ENCODE measurements around the gene CD8A.

The CD8A gene

DNA sequence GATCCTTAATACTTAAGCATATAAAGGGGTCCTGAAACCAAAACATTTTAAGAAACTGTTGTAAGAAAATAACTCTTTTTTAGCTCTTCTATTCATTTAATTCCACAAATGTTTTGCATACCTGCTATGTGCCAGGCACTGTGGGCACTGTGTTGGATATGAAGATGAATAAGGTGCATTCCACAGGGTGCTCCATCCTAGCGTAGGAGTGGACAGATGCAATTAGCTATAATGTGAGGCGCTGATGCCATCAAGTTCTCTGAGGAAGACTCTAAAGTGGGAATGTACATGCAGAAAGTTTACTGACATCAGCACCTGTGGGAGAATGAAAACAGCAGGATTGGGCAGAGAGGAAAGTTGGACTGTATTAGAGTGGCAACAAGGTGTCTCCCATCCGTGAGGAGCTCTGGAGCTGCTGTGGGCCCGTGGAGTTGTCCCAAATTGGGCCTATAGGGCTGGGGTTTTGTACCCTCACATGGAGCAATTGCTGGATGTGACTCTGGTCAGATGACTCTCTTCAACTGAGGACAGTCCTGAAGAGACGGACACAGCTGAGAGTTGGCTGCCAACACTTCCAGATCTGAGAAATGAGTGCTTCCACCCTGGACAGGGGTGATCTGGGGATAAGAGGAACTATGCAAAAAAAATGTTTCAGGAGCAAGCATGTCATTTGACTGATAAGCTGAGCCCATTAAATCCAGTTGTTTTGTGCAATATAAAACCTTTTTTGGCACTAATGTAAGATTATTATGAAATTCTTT is 22.3 kb downstream of the CD8A start:
- FAIRE-seq, result no peak
- DNase-seq (ENCODE audit: insufficient read length, low spot score), result no peak
- TF ChIP-seq POLR2AphosphoS5 (IDR thresholded peaks at IDR 0.05; ENCODE audit: low read depth, low read length) (no peak), POU2F2 (IDR thresholded peaks at IDR 0.05; ENCODE audit: low read depth, low read length) (no peak), PAX5 (IDR thresholded peaks at IDR 0.05; ENCODE audit: insufficient read depth, low read length, severe bottlenecking) (no peak), POLR2A (IDR thresholded peaks at IDR 0.05; ENCODE audit: low read depth, low read length) (no peak), TAF1 (IDR thresholded peaks at IDR 0.05; ENCODE audit: low read depth, low read length) (no peak), SPI1 (IDR thresholded peaks at IDR 0.05; ENCODE audit: low read depth, low read length) (no peak)

- FAIRE-seq (no peak), DNase-seq (ENCODE audit: insufficient read length, low spot score) (no peak)
- no peak for TF ChIP-seq PAX5 (IDR thresholded peaks at IDR 0.05; ENCODE audit: insufficient read depth, low read length, severe bottlenecking)
- TF ChIP-seq TAF1 (IDR thresholded peaks at IDR 0.05; ENCODE audit: low read depth, low read length), result no peak
- TF ChIP-seq POLR2AphosphoS5 (IDR thresholded peaks at IDR 0.05; ENCODE audit: low read depth, low read length), result no peak
- no peak for TF ChIP-seq POU2F2 (IDR thresholded peaks at IDR 0.05; ENCODE audit: low read depth, low read length)
- no peak for TF ChIP-seq POLR2A (IDR thresholded peaks at IDR 0.05; ENCODE audit: low read depth, low read length)
- TF ChIP-seq SPI1 (IDR thresholded peaks at IDR 0.05; ENCODE audit: low read depth, low read length), result no peak
Observed at GRCh38 chr2:86765310-86765695, 25.4 kb downstream of the CD8A start.

DNA sequence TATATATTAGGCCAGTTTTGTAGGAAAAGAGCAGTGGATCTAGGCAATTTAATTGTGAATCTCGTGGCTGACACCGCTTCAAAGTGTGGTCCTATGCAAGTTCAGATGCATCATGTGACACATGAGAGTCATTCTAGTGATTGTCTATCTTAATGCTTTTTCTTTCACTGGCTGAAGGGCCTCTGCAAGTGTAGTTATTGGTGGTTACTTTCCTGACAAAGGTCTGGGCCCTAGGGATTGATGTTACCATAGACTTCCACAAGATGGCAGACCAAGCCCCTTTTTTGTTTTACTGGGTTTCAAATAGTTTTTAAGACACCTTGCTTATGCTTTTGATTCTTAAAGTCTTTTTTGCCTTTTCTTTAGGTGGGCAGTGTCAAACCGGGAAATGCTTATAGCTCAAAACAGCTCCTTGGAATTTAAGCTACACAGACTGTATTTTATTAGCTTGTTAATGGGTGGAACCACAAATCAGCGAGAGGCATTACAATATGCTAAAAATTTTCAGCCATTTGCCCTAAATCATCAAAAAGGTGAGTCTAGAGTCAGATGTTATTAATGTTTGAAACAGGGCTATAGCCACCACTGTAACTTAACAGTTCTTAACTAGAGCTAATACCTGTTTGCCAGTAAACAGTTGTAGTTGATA is 25.9 kb downstream of the CD8A start:
- FAIRE-seq (peak; percentile 83), DNase-seq (ENCODE audit: insufficient read length, low spot score) (peak; percentile 17)
- TF ChIP-seq SPI1 (IDR thresholded peaks at IDR 0.05; ENCODE audit: low read depth, low read length) (no peak), TAF1 (IDR thresholded peaks at IDR 0.05; ENCODE audit: low read depth, low read length) (no peak), POLR2AphosphoS5 (IDR thresholded peaks at IDR 0.05; ENCODE audit: low read depth, low read length) (no peak), POLR2A (IDR thresholded peaks at IDR 0.05; ENCODE audit: low read depth, low read length) (no peak), PAX5 (IDR thresholded peaks at IDR 0.05; ENCODE audit: insufficient read depth, low read length, severe bottlenecking) (no peak), POU2F2 (IDR thresholded peaks at IDR 0.05; ENCODE audit: low read depth, low read length) (no peak)

GRCh38 chr2:86760371-86760770 is 30.3 kb downstream of the CD8A start:
- TF ChIP-seq PAX5 (IDR thresholded peaks at IDR 0.05; ENCODE audit: insufficient read depth, low read length, severe bottlenecking) (no peak), POLR2A (IDR thresholded peaks at IDR 0.05; ENCODE audit: low read depth, low read length) (no peak), POLR2AphosphoS5 (IDR thresholded peaks at IDR 0.05; ENCODE audit: low read depth, low read length) (no peak), POU2F2 (IDR thresholded peaks at IDR 0.05; ENCODE audit: low read depth, low read length) (no peak), TAF1 (IDR thresholded peaks at IDR 0.05; ENCODE audit: low read depth, low read length) (no peak), SPI1 (IDR thresholded peaks at IDR 0.05; ENCODE audit: low read depth, low read length) (no peak)
- no peak for FAIRE-seq
- DNase-seq (ENCODE audit: insufficient read length, low spot score), result no peak

DNA sequence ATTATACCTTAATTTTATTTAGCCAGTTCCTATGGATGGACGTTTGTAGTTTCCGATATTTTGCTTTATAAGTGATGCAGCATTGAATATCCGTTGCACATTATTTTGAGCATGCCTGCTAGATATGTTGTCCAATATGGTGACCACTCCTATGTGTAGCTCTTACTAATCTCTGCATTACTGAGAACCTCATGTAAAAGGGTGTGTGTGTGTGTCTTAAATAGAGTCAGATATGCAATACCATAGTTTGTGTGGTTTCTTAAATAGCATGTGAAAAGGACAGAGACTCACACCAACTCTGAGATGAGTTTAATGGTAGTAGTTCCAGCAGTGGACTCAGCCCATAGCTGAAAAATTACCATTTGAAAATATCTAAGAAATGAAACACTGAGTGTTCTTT is 32.3 kb downstream of the CD8A start:
- FAIRE-seq (no peak), DNase-seq (ENCODE audit: insufficient read length, low spot score) (no peak)
- no peak for TF ChIP-seq PAX5 (IDR thresholded peaks at IDR 0.05; ENCODE audit: insufficient read depth, low read length, severe bottlenecking)
- no peak for TF ChIP-seq TAF1 (IDR thresholded peaks at IDR 0.05; ENCODE audit: low read depth, low read length)
- no peak for TF ChIP-seq POLR2A (IDR thresholded peaks at IDR 0.05; ENCODE audit: low read depth, low read length)
- TF ChIP-seq POU2F2 (IDR thresholded peaks at IDR 0.05; ENCODE audit: low read depth, low read length), result no peak
- TF ChIP-seq SPI1 (IDR thresholded peaks at IDR 0.05; ENCODE audit: low read depth, low read length), result no peak
- no peak for TF ChIP-seq POLR2AphosphoS5 (IDR thresholded peaks at IDR 0.05; ENCODE audit: low read depth, low read length)

GRCh38 chr2:86753606-86754005 is 37.1 kb downstream of the CD8A start:
- DNase-seq (ENCODE audit: insufficient read length, low spot score), result no peak
- TF ChIP-seq POLR2A (IDR thresholded peaks at IDR 0.05; ENCODE audit: low read depth, low read length) (no peak), TAF1 (IDR thresholded peaks at IDR 0.05; ENCODE audit: low read depth, low read length) (no peak), PAX5 (IDR thresholded peaks at IDR 0.05; ENCODE audit: insufficient read depth, low read length, severe bottlenecking) (no peak), POU2F2 (IDR thresholded peaks at IDR 0.05; ENCODE audit: low read depth, low read length) (no peak), POLR2AphosphoS5 (IDR thresholded peaks at IDR 0.05; ENCODE audit: low read depth, low read length) (no peak), SPI1 (IDR thresholded peaks at IDR 0.05; ENCODE audit: low read depth, low read length) (no peak)
- FAIRE-seq, result no peak

DNA sequence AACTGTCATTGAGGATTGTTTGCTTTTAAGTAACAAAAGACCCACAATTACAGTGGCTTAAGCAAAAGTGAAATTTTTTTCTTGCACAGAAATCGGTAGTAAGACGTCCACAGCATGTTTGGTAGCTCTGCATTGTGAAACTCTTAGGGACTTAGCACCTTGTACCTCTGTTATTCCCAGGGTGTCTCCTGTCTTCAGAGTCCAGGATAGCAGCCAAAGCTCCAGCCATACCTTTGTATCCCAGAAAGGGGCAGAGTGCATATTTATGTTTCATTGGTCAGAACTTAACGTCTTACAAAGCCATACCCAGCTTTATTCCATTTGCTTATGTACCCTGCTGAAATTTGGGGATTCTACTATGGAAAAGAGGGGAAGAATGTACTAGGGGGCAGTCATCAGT is 37.8 kb downstream of the CD8A start:
- no peak for DNase-seq (ENCODE audit: insufficient read length, low spot score)
- TF ChIP-seq POU2F2 (IDR thresholded peaks at IDR 0.05; ENCODE audit: low read depth, low read length) (no peak), TAF1 (IDR thresholded peaks at IDR 0.05; ENCODE audit: low read depth, low read length) (no peak), POLR2A (IDR thresholded peaks at IDR 0.05; ENCODE audit: low read depth, low read length) (no peak), POLR2AphosphoS5 (IDR thresholded peaks at IDR 0.05; ENCODE audit: low read depth, low read length) (no peak), PAX5 (IDR thresholded peaks at IDR 0.05; ENCODE audit: insufficient read depth, low read length, severe bottlenecking) (no peak), SPI1 (IDR thresholded peaks at IDR 0.05; ENCODE audit: low read depth, low read length) (no peak)

DNA sequence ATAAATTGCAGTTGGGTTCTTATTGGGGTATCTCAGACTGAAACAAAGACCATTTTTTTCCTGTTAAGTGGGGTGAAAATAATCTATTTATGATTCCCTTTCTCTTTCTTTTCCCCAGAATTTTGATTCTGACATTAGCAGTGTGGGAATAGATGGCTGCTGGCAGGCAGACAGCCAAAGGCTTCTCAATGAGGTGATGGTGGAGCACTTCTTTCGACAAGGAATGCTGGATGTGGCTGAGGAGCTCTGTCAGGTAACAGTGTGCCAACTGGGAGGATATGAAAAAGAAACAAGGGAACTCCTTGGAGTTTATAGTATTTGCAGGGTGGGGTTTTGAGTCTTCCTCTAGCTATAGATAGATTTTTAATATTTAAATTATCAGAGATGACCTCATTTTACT is 38.9 kb downstream of the CD8A start:
- no peak for DNase-seq (ENCODE audit: insufficient read length, low spot score)
- TF ChIP-seq POU2F2 (IDR thresholded peaks at IDR 0.05; ENCODE audit: low read depth, low read length) (no peak), POLR2AphosphoS5 (IDR thresholded peaks at IDR 0.05; ENCODE audit: low read depth, low read length) (no peak)
- no peak for FAIRE-seq

More for the DNA sequence above, 37.8 kb downstream of the CD8A start:
- no peak for FAIRE-seq

DNA sequence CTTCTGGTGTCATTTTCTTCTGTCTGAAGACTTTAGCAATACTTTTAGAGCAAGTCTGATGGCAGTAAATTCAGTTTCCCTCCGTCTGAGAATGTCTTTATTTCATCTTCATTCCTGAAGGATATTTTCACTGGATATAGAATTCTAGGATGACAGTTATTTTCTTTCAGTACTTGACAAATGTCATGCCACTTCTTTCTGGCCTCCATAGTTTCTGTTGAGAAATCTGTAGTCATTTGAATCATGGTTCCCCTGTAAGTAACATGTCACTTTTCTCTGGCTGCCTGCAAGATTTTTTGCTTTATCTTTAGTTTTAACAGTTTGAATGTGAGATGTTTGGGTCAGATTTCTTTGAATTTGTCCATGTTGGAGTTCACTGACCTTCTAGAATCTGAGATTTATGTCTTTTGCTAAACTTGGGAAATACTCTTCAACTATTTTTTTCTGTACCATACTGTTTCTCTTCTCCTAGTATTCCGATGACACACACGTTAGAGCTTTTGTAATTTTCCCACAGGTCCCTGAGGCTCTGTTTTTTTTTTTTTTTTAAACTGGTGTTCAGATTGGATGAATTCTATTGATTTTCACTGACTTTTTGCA is 40.4 kb downstream of the CD8A start:
- no peak for TF ChIP-seq POLR2A (IDR thresholded peaks at IDR 0.05; ENCODE audit: low read depth, low read length)
- FAIRE-seq (no peak), DNase-seq (ENCODE audit: insufficient read length, low spot score) (no peak)

Measured in GM12891 (cell line).